BJ (cell line): ENCODE measurements around the gene ATRAID. TPM values are rescaled to one million over a fixed set of nuclear protein-coding genes. Genes with fewer than 3 reads are reported as not detected.

Experiments
- CTCF ChIA-PET: fragments of 350-600 bp; formaldehyde crosslinking; extraction: SDS; loops from one replicate; lab custom pipeline; 2021; ENCODE audit warnings: antibody characterized with exemption, inconsistent platforms; lab: Yijun Ruan, JAX
- POLR2A ChIA-PET: fragments of 300-600 bp; sonication (Branson Sonifier 250); formaldehyde crosslinking; extraction: SDS; loops from one replicate; lab custom pipeline; 2021; ENCODE audit warnings: antibody characterized with exemption; lab: Charles Lee
- DNase-seq: peaks from one replicate; pipeline ENCODE4 v3.0.0-alpha.2; 2011; ENCODE audit warnings: low read depth
- H3K27me3 ChIP-seq: 2 replicates; pipeline ENCODE4 v1.6.0; 2011; ENCODE audit warnings: low read length; ENCODE audit not compliant: control insufficient read depth, insufficient read depth
- H3K36me3 ChIP-seq: 2 replicates; pipeline ENCODE4 v1.5.1; 2011; ENCODE audit warnings: low read length; ENCODE audit not compliant: control insufficient read depth, insufficient read depth
- H3K4me3 ChIP-seq: 2 replicates; pipeline ENCODE4 v1.5.1; 2011; ENCODE audit warnings: low read depth, mild to moderate bottlenecking, control low read depth, low read length
- CTCF ChIP-seq: IDR thresholded peaks from 2 replicates; pipeline ENCODE4 v1.5.1; 2011; ENCODE audit warnings: low read depth, mild to moderate bottlenecking, control low read depth, inconsistent platforms, low read length, moderate library complexity; ENCODE audit not compliant: insufficient read depth
- polyA plus RNA-seq: library from polyadenylated mRNA; depleted of rRNA; stranded (reverse); fragments of >200 nt; gene quantifications from 2 replicates; pipeline ENCODE4 v1.2.3, GENCODE V29; 2011

The ATRAID gene
- polyA plus RNA-seq, 1 experiment, result 217 TPM

- ChIA-PET POLR2A (no interaction called here), CTCF (interaction anchor here (1.0 to 4.3 kb wide), 5 partner anchors 9 to 52 kb away, joined by 3 to 24 read pairs (median 6); partner anchors contain the start of gene TRIM54)
- Histone ChIP-seq H3K4me3 (no peak overlapping the region), H3K36me3 (no peaks in the 10 kb centered on the region), H3K27me3 (peaks cover 13% of the 10 kb centered on the region)
- TF ChIP-seq CTCF, result no peak
- no peak for DNase-seq
Observed at GRCh38 chr2:27250652-27251379, 39.0 kb downstream of the ATRAID start.

GRCh38 chr2:27251766-27252165 lies 39.9 kb downstream of the ATRAID start:
- CTCF ChIA-PET, result interaction anchor here (1.1 to 4.3 kb wide), 4 partner anchors 8 to 52 kb away, joined by 3 to 24 read pairs (median 6); partner anchors contain the start of gene TRIM54
- POLR2A ChIA-PET, result no interaction called here
- TF ChIP-seq CTCF, result no peak

GRCh38 chr2:27255187-27255586 lies 43.3 kb downstream of the ATRAID start:
- TF ChIP-seq CTCF, result no peak
- no peak overlapping the region for H3K4me3 ChIP-seq
- CTCF ChIA-PET, result interaction anchor here (0.8 to 1.6 kb wide), 5 partner anchors 10 to 64 kb away, joined by 3 to 5 read pairs (median 4); no protein-coding TSS in a partner anchor
- peaks cover 23% of the 10 kb centered on the region for H3K27me3 ChIP-seq
- POLR2A ChIA-PET, result no interaction called here
- no peak for DNase-seq
- H3K36me3 ChIP-seq, result no peaks in the 10 kb centered on the region

More at GRCh38 chr2:27251766-27252165, 39.9 kb downstream of the ATRAID start:
- H3K27me3 ChIP-seq, result peaks cover 13% of the 10 kb centered on the region
- no peak overlapping the region for H3K4me3 ChIP-seq
- no peaks in the 10 kb centered on the region for H3K36me3 ChIP-seq
- no peak for DNase-seq

- Histone ChIP-seq H3K27me3 (peaks cover 23% of the 10 kb centered on the region), H3K4me3 (no peak overlapping the region), H3K36me3 (no peaks in the 10 kb centered on the region)
- no peak for DNase-seq
- ChIA-PET CTCF (interaction anchor here (0.8 to 1.6 kb wide), 5 partner anchors 9 to 64 kb away, joined by 3 to 5 read pairs (median 4); no protein-coding TSS in a partner anchor), POLR2A (interaction anchor here (0.6 kb wide), 1 partner anchor 77 kb away, joined by 15 read pairs; no protein-coding TSS in a partner anchor)
- no peak for TF ChIP-seq CTCF
Observed at GRCh38 chr2:27255660-27256059, 43.8 kb downstream of the ATRAID start.

- ChIA-PET POLR2A (no interaction called here), CTCF (interaction anchor here (1.3 to 1.6 kb wide), 2 partner anchors 8 to 45 kb away, joined by 4 read pairs; no protein-coding TSS in a partner anchor)
- no peak for TF ChIP-seq CTCF
- Histone ChIP-seq H3K27me3 (peaks cover 26% of the 10 kb centered on the region), H3K36me3 (no peaks in the 10 kb centered on the region), H3K4me3 (no peak overlapping the region)
- DNase-seq, result no peak
Observed at GRCh38 chr2:27256855-27257454, 45.1 kb downstream of the ATRAID start.
